T-helper 2 cell treated with Interferon-gamma antibody and Interleukin-4, amounts not matched to agents 100 ng/mL and 5 ng/mL, for 36 hours (primary cell): ENCODE results near the gene NCKAP5L. TPM values are rescaled to one million over a fixed set of nuclear protein-coding genes. Genes with fewer than 3 reads are reported as not detected.

Source experiments
- intact Hi-C: fragments of 100-400 bp; cut with micrococcal nuclease; formaldehyde crosslinking; loops from one replicate; pipeline ENCODE4 v1.15.1; 2023
- total RNA-seq: library from RNA; stranded (reverse); gene quantifications from 2 replicates; pipeline ENCODE4 v1.2.3, GENCODE V29; 2022

Gene NCKAP5L
- total RNA-seq, 1 donor from 2014 or later = 2.4 TPM

- intact Hi-C loops = no loop called here
These were observed 26.8 kb downstream of the NCKAP5L start for GRCh38 chr12:49801141-49802063.

GRCh38 chr12:49800421-49801140, 27.6 kb downstream of the NCKAP5L start:
- intact Hi-C loops = no loop called here

GRCh38 chr12:49798934-49799333, 29.3 kb downstream of the NCKAP5L start:
- intact Hi-C loops = no loop called here

GRCh38 chr12:49798248-49798647, 30.0 kb downstream of the NCKAP5L start:
- intact Hi-C loops = no loop called here

- intact Hi-C loops = no loop called here
These were observed 30.8 kb downstream of the NCKAP5L start for GRCh38 chr12:49797449-49797776.

GRCh38 chr12:49796606-49797448, 31.4 kb downstream of the NCKAP5L start:
- intact Hi-C loops = no loop called here

GRCh38 chr12:49796155-49796554, 32.1 kb downstream of the NCKAP5L start:
- intact Hi-C loops = no loop called here

- intact Hi-C loops = no loop called here
These were observed 32.5 kb downstream of the NCKAP5L start for GRCh38 chr12:49795654-49796105.

- intact Hi-C loops = no loop called here
These were observed 33.2 kb downstream of the NCKAP5L start for GRCh38 chr12:49794811-49795653.

- intact Hi-C loops = no loop called here
These were observed 34.2 kb downstream of the NCKAP5L start for GRCh38 chr12:49794021-49794420.

GRCh38 chr12:49793620-49794019, 34.6 kb downstream of the NCKAP5L start:
- intact Hi-C loops = no loop called here

GRCh38 chr12:49792976-49793580, 35.1 kb downstream of the NCKAP5L start:
- intact Hi-C loops = no loop called here

GRCh38 chr12:49792181-49792970, 35.8 kb downstream of the NCKAP5L start:
- intact Hi-C loops = no loop called here

- intact Hi-C loops = no loop called here
These were observed 36.5 kb downstream of the NCKAP5L start for GRCh38 chr12:49791700-49792099.

- intact Hi-C loops = no loop called here
These were observed 37.3 kb downstream of the NCKAP5L start for GRCh38 chr12:49790741-49791555.

- intact Hi-C loops = no loop called here
These were observed 38.2 kb downstream of the NCKAP5L start for GRCh38 chr12:49789992-49790391.

GRCh38 chr12:49787672-49788071, 40.5 kb downstream of the NCKAP5L start:
- intact Hi-C loops = no loop called here

GRCh38 chr12:49784756-49785409, 43.3 kb downstream of the NCKAP5L start:
- intact Hi-C loops = no loop called here
